ENCODE measurements around the gene ARHGAP26.

DNA sequence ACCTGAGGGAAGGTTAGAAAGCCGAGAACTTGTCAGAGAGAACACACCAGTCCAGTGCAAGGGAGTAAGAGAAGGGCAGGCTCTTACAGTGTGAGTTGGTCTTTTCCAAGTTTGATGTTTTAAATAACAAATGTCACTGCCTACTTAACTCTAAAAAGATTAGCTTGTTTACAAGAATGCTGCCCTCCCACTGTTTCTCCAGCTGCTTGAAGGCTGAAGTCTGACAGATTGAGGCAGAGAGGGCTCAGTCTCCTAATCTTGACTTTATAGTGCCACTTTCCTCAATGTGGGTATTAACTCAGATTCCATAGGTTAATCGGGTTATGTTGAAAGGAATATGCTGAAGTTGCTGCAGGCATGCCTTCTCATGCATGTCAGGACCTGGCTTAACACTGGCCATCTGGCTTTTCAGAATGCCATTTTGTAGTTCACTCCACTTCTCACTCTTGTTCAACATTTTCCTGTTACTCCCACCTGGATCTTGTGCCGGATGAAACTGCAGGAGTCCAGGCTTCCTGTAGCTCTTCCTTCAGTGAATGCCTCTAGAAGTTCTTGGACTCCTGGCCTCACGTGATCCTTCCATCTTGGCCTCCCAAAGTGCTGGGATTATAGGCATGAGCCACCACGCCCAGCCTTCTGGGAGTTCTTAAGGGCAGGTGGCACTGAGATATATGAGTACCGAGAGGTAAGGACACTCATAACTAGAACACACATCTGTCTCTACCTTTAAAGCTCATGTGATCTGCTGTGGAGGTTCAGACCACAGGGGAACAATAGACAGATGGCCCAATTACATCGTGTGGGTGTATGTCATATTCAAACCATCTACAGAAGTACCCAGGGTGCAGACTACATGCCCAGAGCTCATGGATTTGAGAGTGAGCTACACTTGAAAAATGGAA lies 249.7 kb downstream of the ARHGAP26 start:
- TF ChIP-seq CTCF (IDR thresholded peaks at IDR 0.05) (no peak), POLR2AphosphoS5 (IDR thresholded peaks at IDR 0.05) (no peak), POLR2A (IDR thresholded peaks at IDR 0.05) (no peak), EP300 (IDR thresholded peaks at IDR 0.05) (no peak)
